NCI-H345 (cell line): ENCODE data around the gene AGMAT.
"Not testable (repeated sequence)": the region's sequence is repeated elsewhere in the genome, so short reads cannot be mapped to it uniquely, and the experiment has no call there.

Experiments used
- DNase-seq: peaks from one replicate; lab custom pipeline; 2025; lab: John Stamatoyannopoulos, UW

AGMAT gene

DNA sequence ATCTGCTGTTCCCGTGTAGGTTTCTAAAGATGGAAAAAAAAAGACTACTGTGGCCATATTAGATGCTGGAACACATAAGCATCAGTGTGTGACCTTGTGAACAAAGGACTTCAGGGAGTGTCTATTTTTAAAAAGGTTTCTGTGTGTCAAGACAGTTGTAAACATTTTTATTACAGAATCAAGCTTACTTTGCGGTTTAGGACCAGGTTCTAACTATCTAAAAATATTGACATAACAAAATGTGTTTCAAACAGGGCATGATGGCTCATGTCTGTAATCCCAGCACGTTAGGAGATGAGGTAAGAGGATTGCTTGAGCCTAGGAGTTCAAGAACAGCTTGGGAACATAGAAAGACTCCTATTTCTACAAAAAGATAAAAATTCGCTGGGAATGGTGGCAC, 25.3 kb upstream of the AGMAT start:
- DNase-seq: peak; percentile 32

- DNase-seq: no peak
These were observed 24.8 kb upstream of the AGMAT start for GRCh38 chr1:15609631-15610030.

GRCh38 chr1:15605398-15606383, 20.8 kb upstream of the AGMAT start:
- no peak for DNase-seq

DNA sequence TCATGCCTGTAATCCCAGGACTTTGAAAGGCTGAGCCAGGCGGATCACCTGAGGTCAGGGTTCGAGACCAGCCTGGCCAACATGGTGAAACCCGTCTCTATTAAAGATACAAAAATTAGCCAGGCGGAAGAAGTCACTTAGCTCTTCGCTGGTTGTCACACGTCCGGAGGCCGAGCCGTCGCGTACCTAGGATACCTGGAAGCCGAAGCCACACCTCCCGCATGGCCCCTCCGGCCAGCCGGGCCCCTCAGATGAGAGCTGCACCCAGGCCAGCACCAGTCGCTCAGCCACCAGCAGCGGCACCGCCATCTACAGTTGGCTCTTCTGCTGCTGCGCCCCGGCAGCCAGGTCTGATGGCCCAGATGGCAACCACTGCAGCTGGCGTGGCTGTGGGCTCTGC, 19.5 kb upstream of the AGMAT start:
- DNase-seq: not testable (repeated sequence)

DNA sequence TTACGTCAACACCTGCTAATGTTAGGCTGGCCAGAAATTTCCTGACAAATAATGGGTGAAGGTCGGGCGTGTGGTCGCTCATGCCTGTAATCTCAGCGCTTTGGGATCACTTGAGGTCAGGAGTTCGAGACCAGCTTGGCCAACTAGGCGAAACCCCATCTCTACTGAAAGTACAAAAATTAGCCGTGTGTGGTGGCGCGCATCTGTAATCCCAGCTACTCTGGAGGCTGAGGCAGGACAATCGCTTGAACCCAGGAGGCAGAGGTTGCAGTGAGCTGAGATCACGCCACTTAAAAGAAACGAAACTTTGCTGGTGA, 19.1 kb upstream of the AGMAT start:
- not testable (repeated sequence) for DNase-seq

DNA sequence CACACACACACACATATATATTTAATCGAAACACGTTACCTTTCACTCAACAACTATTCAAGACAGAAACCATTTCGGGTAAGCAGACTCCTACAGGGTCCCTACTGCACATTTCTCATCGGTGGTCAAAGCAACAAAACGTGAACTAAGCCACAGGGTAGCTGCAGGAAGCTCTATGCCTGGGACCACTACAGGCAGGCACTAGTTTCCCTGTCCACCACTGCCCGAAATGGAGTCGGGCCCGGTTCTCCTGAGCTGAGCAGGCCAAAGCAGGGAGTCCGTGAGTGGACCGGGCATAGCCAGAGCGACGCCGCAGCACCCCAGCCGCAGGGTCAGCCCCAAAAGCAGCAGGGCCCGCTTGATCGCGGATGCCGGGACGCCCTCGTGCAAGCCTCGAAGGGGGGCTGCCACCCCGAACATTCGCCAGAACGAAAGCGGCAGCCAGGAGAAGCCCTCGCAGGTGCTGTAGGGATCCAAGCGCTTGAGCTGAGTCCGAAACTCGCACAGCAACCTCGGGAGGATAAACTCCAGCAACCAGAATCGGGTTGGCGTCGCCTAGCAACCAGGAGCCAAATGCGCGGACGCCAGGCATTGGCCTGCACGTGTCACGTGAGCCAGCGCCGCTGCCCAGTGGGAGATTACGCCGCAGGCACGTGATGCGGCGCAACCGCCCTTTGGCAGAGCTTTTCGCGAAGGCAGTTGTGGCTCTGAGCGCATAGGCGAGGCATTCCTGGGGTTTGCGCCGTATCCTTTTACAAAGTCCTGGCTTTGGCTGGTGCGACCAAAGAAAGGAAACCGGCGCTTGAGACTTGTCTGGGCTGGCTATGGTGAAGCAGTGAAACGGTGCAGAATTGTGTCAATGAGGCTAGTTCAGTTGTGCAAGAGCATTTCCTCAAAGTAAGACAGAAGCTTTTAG, 18.5 kb upstream of the AGMAT start:
- peak; percentile 98 for DNase-seq

DNA sequence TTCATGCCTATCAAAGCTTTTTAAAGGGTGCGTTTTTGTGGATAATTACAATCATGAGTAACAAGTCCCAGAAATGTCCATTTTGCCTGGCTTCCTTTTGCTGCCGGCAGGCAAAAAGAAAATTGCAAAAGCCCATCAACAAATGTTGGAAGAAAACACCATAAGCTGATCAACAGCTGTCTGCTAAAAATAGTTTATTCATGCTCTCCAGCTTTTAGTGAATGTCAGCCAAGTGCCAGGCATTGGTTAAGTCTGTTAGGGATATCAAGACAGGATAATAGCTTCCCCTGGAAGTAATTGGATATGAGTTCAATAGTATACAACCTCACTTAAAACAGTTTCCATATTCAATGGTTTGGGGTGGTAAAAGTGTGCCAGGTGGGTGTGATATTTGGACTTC, 13.6 kb upstream of the AGMAT start:
- DNase-seq: no peak

DNA sequence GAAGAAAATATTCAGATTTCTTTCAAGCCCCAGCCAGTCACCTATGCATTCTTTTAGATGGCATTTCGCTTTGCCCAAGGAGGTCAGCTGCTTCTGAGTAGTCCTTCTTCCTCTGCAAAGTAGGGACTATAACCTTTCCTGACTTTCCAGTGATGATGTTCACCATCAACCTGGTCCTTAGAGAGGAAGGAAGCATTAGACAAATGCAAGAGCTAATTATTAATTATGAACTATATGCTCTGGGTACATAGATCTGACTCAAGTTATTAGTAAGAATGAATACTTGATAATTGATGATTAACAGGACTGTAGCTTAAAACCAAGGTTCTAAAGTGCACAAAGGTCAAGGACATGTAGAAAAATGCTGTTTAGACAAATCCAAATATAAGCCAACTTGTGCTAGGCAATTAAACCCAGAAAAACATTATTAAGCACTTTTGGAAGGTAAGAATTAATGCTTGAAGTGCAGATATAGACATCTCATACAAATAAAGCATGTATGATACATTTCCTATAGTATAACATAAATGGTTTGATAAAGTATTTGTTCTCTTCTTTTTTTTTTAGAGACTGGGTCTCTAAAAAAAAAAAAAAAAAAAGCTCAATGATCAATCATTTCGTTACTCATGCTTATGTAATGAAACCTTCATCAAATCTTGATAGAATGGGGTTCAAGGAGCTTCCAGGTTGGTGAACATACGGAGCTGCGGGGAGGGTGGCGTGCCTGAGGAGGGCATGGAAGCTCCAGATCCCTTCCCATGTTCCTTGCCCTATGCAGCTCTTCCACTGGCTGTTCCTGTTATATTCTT, 11.2 kb upstream of the AGMAT start:
- no peak for DNase-seq

- peak; percentile 36 for DNase-seq
These were observed 7.4 kb upstream of the AGMAT start for GRCh38 chr1:15592285-15592684.

GRCh38 chr1:15583016-15583706, 1.7 kb downstream of the AGMAT start:
- no peak for DNase-seq

DNA sequence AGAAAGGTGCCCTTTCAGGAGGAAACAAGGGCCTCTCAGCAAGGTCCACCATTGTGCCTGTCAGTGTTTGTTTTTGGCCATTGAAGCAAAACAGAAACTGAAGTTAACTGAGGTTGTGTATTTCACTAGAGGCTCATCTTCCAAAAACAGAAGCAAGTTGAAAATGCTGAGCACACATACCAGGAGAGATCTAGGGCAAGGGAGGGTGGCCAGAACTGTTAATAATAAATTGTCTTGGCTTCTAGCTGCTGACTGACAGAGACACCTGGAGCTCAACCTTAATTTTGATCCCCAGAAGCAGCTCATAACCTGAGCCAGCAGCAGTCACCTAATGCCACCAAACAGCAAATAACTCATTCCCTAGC, 5.2 kb downstream of the AGMAT start:
- DNase-seq: no peak

- DNase-seq: no peak
These were observed 5.7 kb downstream of the AGMAT start for GRCh38 chr1:15578921-15579682.

- DNase-seq: no peak
These were observed 7.2 kb downstream of the AGMAT start for GRCh38 chr1:15577691-15578090.

DNA sequence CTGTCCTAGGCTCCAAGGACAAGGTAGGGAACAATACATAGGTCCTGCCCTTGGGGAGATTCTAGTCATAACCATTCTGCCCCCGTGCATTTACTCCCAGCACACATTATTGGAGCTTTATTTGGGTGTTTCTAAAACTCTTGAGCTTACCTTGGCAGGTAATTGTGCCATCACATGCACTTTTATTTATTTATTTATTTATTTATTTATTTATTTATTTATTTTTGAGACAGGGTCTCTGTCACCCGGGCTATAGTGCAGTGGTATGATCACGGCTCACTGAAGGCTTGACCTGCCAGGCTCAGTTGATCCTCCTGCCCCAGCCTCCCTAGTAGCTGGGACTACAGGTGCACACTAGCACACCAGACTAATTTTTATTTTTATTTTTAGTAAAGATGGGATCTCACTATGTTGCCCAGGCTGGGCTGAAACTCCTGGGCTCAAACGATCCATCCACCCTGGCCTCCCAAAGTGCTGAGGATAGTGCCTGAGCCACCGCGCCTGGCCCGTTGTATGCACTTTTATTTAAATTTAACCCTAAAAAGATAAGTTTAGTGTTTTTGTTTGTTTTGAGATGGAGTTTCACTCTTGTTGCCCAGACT, 9.2 kb downstream of the AGMAT start:
- no peak for DNase-seq

- DNase-seq: no peak
These were observed 10.1 kb downstream of the AGMAT start for GRCh38 chr1:15574741-15575140.

GRCh38 chr1:15573477-15573876, 11.4 kb downstream of the AGMAT start:
- DNase-seq: no peak

DNA sequence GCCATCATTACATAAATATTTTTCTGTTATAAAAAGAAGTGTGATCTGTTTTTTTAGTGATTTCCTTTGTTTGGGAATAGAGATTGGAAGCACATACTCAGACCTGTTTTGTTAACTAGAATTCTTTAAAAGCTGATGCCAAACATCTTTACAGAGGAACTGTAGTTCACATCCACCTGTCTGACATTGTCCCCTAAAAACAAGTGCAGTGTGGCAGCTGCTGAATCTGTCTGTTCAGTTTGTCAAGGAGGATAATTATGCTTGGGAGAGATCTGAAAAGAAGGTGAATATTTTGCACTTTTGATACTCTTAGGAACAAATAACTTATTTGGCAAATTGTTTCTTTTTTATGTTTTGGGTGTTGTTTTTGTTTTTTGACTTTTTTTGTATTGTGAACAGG, 13.6 kb downstream of the AGMAT start:
- no peak for DNase-seq

GRCh38 chr1:15570861-15571260, 14.0 kb downstream of the AGMAT start:
- DNase-seq: no peak

DNA sequence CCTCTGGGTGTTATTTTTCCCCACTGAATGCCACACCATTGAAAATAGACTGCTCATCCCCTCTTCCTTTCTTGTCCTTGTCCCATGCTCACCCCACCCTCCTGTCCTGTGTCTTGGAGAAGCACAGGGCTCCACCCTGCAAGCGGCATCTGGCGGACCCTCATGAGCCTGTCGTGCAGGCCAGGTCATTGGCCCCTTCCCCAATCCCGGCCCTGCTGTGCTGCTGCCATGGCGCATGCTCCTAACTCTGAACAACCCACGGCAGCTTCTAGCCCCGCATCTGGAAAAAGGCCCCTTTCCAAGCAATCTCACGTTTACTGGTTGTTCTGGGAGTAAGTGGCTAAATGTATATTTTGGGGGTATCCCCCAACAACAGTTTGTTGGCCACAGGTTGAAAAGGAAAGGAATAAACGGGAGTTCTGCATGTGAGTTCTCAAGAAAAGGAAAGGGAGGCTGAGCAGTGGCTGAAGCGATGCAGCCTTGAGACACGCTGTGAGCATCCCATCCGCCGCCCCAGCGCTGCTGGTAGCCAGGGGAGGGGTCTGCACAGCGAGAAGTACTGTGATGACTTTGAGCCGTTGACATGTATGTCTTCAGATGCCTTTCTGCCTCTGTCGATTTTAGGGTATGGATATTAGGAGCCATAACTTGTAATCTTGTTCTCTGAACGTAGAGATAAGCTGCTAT, 16.3 kb downstream of the AGMAT start:
- DNase-seq: no peak
